ENCODE data around the gene MCM7.

GRCh38 chr7:100049441-100050291 is 51.5 kb downstream of the MCM7 start, which contains the start of gene ZSCAN21:
- TF ChIP-seq EZH2 (IDR thresholded peaks at IDR 0.05; ENCODE audit: insufficient read depth, poor library complexity, severe bottlenecking), result no peak
- TF ChIP-seq EZH2phosphoT487 (IDR thresholded peaks at IDR 0.05; ENCODE audit: insufficient read depth, low read depth), result no peak

Data from GM23248 (cell line).